ENCODE measurements around the gene SLC1A7.

- TF ChIP-seq, protein P1, sequence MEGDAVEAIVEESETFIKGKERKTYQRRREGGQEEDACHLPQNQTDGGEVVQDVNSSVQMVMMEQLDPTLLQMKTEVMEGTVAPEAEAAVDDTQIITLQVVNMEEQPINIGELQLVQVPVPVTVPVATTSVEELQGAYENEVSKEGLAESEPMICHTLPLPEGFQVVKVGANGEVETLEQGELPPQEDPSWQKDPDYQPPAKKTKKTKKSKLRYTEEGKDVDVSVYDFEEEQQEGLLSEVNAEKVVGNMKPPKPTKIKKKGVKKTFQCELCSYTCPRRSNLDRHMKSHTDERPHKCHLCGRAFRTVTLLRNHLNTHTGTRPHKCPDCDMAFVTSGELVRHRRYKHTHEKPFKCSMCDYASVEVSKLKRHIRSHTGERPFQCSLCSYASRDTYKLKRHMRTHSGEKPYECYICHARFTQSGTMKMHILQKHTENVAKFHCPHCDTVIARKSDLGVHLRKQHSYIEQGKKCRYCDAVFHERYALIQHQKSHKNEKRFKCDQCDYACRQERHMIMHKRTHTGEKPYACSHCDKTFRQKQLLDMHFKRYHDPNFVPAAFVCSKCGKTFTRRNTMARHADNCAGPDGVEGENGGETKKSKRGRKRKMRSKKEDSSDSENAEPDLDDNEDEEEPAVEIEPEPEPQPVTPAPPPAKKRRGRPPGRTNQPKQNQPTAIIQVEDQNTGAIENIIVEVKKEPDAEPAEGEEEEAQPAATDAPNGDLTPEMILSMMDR (IDR thresholded peaks at IDR 0.05; ENCODE audit: low read depth, low read length, poor library complexity, severe bottlenecking): no peak
- TF ChIP-seq EZH2phosphoT487 (IDR thresholded peaks at IDR 0.05; ENCODE audit: borderline replicate concordance, low read length): no peak
Measured at GRCh38 chr1:53081384-53082066, 60.9 kb downstream of the SLC1A7 start.
